Measurements from ENCODE around the gene TMEM213.
"Not testable (repeated sequence)": the region's sequence is repeated elsewhere in the genome, so short reads cannot be mapped to it uniquely, and the experiment has no call there.

The TMEM213 gene

DNA sequence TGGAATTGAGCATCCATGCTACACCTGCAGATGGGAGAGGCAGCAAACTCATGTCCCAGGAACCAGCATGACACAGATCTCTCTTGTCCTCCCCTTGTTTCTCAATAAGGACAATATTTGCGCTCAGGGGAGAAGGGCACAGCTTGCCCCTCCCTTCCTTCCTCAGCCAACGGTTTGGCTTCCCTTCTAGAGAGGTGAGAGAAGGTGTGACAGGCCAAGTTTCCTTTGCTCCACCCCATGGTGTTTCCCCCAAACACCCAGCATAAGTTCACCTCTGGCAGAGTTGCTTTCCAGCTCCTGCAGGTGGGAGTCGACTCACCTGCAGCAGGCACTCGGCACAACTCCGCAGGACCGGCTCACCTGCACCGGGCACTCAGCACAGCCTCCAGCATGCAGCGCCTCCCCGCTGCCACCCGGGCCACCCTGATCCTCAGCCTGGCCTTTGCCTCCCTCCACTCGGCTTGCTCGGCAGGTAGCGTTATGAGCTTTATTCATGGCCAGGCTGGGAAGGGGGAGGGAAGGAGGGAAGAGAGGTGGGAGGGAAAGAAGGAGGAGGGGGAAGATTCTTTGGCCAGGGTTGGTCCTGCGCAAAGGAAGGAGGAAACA lies at the start of gene TMEM213, which contains the start of gene ATP6V0A4:
TMEM213 (plus strand) TSS at position 280 of the 606 bp plus-strand sequence; CDS start at position 391, 111 bp downstream.
ATP6V0A4 (minus strand) TSS at position 482 of the 606 bp plus-strand sequence. CDS start 26,949 bp downstream, outside the sequence.
- no peak for DNase-seq

DNA sequence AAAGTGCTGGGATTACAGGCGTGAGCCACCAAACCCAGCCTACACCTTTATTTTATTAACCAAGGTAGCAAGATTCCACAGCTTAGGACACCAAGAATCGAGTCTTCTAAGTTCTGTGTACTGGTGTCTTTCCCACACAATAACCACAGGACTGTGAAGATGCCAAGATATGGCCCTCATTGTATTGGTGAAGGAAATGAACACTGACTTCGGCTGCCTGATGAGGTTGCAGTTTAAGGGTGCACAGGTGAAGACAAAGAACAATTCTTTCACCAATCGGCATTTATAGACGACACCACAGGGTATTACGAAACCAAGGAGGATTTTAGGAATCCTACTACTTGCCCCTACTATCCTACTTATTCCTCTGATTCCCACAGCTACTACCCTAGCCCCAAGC lies 49.1 kb upstream of the TMEM213 start:
- DNase-seq = no peak

DNA sequence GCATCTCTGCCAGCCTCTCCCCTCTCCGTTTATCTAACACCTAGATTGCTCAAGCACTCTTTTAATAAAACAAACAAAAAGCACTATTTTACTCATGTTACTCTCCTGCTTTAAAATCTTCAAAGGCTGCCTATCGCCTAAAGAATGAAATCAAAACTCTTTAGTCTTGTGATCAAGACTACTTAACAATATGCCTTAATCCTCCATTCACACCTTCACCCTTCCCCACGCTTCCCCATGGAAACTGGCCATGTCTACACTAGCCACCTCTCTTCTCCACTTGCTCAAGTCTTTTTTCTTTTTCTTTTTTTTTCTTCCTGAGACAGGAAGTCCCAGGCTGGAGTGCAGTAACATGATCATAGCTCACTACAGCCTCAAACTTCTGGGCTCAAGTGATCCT lies 47.8 kb upstream of the TMEM213 start:
- no peak for DNase-seq

GRCh38 chr7:138750473-138750872 lies 47.3 kb upstream of the TMEM213 start:
- DNase-seq = no peak

DNA sequence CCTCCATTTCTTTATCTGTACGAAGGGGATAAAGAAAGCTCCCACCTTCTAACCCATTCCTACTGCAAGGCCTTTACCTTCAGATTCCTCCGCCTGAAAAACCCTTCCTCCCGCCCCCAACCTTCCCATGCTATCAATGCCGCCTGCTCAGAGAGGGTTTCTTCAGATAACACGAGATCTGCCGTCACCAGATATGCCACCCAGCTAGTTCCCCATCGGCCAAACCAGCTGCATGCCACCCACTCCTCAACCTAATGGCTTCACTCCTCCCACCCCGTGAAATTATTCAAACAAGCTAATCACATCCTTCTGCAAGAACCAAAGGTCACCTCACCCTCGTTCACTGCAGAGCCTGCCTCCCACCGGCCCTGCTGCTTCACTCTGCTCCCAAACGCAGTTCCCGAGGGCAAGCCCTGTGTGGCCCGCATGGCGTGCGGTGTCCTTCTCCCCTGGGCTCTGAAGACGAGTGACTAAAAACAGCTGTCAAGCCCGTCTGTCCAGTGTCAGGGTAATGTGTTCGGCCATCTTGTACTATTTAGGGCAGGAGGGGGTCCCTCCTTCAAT lies 46.8 kb upstream of the TMEM213 start:
- DNase-seq = no peak

DNA sequence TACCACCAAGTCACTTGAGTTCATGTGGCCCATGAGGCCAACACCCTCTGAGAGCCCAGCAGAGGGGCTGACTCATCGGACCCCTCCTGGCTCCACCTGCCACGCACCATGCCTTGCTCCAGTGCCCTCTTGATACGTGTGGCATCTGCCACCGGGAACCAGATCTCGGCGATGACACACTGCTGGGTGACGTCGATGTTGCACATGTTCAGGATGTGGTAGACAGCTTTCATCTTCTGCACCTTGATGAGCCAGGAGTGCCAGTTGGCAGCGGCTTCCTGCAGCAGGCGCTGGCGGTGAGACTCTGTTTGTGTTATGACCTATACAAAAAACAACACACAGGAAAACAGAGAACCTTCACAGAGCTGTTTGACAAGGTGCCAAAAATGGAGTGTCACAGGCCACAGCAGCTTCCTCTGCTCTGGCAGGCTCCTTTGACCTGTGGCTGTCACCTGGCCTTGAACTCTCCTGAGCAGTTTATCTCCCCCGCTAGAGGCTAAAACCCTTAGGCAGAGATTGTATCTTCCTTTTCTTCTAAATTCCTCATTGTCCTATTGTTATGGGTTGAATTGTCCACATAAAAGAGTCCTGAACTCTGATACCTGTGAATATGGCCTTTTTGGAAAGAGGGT lies 45.2 kb upstream of the TMEM213 start:
- DNase-seq = peak in 1 of 3 donors; percentile 13

- DNase-seq = no peak
Observed at GRCh38 chr7:138753150-138753518, 44.7 kb upstream of the TMEM213 start.

- no peak for DNase-seq
Observed at GRCh38 chr7:138753610-138754009, 44.2 kb upstream of the TMEM213 start.

GRCh38 chr7:138755331-138755747 lies 42.5 kb upstream of the TMEM213 start:
- DNase-seq = no peak

GRCh38 chr7:138755842-138756590 lies 41.8 kb upstream of the TMEM213 start:
- DNase-seq = no peak

GRCh38 chr7:138756591-138757242 lies 41.1 kb upstream of the TMEM213 start:
- no peak for DNase-seq

- DNase-seq = no peak
Observed at GRCh38 chr7:138768241-138768640, 29.6 kb upstream of the TMEM213 start.

DNA sequence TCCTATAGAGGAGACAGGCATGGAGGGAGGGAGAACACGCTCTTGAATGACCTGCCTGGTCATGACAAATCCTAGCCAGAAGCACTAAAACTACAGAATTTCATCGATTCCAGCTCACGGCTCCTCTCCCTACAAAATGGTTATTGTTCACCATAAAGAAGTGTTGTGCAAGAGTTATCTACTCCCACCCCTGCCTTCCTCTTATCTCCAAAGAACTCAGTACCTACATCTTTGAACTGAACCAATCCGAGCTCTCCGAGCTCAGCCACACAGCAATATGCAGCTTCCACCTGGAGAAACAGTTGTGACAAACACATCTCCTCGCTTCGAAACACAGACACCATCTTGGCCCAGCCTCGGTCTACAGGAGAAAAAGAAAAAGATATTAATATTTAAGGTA lies 26.9 kb upstream of the TMEM213 start:
- no peak for DNase-seq

- DNase-seq = no peak
Observed at GRCh38 chr7:138773176-138773575, 24.6 kb upstream of the TMEM213 start.

GRCh38 chr7:138773817-138774216 lies 24.0 kb upstream of the TMEM213 start:
- no peak for DNase-seq

- DNase-seq = no peak
Observed at GRCh38 chr7:138776166-138776833, 21.5 kb upstream of the TMEM213 start.

GRCh38 chr7:138781004-138781403 lies 16.8 kb upstream of the TMEM213 start:
- no peak for DNase-seq

- no peak for DNase-seq
Observed at GRCh38 chr7:138784692-138785091, 13.1 kb upstream of the TMEM213 start.

DNA sequence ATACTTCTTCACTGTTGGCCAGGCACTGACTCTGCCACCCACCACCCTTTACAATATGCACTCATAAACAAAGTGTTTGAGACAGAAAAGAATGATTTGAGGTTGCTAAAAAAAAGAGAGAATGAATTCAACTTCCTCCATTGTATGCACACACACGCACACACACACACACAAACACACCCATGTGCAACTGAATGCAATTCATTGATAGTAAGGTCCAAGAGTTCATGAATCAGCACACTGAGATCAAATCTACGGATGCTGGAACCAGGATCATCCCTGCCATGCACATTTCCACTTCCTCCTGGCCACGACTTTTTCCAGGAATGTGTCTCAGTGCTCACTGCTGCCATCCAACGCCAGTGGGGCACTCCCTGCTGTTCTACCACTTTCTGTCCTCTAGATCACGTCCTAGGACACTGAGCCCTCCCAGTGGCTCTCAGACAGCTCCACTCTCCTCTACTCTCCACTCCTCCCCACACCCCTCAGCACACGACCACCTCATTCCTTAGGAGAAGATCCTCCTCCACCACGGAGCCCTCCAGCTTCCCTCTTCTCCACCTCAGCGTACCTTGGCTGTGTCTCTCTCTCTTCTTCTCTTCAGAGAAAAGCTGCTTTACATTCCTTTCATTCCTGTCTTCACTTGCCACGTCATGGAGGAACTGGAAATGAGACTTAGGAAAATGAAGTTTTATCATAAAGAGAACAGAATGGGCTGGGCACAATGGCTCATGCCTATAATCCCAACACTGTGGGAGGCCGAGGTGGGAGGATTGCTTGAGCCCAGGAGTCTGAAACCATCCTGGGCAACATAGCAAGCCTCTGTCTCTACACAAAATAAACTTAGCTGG lies 12.0 kb upstream of the TMEM213 start:
- DNase-seq = no peak

DNA sequence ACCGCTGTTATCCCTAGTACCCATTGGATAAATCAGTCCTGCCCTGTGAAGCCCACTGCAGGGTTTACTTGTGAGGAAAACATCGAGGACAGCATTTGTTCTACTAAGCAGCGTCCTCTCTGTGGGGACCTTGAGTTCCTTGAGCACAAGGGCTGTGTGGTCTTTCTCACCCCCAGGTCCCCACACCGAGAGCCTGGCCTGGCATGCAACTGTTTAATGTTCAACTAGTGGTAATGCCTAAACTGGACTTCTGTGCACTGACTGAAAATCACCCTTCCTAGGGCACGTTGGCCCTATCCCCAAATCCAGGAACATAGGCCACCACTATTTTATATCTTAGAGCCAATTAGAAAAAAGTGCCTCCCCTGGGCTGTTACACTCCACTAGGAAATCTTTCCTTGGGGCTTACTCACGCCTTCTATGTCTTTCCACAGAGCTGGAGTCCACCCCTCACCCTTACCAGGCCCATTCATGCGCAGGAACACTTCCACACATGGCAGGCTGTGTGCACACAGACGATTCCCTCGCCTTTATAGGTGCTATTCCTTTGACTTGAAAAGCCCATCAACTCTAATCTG lies 1.7 kb upstream of the TMEM213 start:
- no peak for DNase-seq

DNA sequence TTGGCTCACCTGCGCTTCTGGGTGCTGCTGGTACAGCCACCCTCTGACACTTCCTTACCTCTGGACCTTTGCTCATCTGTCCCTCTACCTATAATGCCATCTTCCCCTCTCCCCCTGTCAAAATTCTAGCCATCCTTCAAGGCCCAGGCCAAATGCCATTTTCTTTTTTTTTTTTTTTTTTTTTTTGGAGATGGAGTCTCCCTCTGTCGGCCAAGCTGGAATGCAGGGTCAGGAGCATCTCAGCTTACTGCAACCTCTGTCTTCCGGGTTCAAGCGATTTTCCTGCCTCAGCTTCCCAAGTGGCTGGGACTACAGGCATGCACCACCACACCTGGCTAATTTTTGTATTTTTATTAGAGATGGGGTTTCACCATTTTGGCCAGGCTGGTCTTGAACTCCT lies 748 bp upstream of the TMEM213 start:
- DNase-seq = not testable (repeated sequence)
